Measurements from ENCODE around the gene LRRC43. TPM values are rescaled to one million over a fixed set of nuclear protein-coding genes. Genes with fewer than 3 reads are reported as not detected.

LRRC43 gene
- total RNA-seq, 1 donor from 2014 or later: 1.7 TPM

DNA sequence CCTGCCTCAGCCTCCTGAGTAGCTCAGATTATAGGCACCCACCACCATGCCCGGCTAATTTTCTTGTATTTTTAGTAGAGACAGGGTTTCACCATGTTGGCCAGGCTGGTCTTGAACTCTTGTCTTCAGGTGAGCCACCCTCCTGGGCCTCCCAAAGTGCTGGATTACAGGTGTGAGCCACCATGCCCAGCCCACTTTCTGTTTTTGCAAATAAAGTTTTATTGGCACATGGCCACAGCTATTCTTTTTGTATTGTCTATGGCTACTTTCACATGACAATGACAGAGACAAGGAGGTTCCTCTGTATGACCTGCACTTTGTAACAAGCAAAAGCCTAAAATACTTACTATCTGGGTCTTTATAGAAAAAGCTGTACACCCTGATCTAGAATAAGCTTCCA lies 62.6 kb downstream of the LRRC43 start:
- TF ChIP-seq, protein P1, sequence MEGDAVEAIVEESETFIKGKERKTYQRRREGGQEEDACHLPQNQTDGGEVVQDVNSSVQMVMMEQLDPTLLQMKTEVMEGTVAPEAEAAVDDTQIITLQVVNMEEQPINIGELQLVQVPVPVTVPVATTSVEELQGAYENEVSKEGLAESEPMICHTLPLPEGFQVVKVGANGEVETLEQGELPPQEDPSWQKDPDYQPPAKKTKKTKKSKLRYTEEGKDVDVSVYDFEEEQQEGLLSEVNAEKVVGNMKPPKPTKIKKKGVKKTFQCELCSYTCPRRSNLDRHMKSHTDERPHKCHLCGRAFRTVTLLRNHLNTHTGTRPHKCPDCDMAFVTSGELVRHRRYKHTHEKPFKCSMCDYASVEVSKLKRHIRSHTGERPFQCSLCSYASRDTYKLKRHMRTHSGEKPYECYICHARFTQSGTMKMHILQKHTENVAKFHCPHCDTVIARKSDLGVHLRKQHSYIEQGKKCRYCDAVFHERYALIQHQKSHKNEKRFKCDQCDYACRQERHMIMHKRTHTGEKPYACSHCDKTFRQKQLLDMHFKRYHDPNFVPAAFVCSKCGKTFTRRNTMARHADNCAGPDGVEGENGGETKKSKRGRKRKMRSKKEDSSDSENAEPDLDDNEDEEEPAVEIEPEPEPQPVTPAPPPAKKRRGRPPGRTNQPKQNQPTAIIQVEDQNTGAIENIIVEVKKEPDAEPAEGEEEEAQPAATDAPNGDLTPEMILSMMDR (conservative IDR thresholded peaks at IDR 0.05): no peak
- Mint-ChIP-seq H3K4me3 (no peak overlapping the region), H3K27me3 (ENCODE audit: low read depth) (no peaks in the 10 kb centered on the region), H3K4me1 (no peaks in the 10 kb centered on the region), H3K36me3 (ENCODE audit: low read depth) (peaks cover 4% of the 10 kb centered on the region), H3K9me3 (no peaks in the 10 kb centered on the region), H3K27ac (ENCODE audit: unreplicated experiment) (no peak overlapping the region)
- no peak for DNase-seq (ENCODE audit: low read depth, low spot score)

DNA sequence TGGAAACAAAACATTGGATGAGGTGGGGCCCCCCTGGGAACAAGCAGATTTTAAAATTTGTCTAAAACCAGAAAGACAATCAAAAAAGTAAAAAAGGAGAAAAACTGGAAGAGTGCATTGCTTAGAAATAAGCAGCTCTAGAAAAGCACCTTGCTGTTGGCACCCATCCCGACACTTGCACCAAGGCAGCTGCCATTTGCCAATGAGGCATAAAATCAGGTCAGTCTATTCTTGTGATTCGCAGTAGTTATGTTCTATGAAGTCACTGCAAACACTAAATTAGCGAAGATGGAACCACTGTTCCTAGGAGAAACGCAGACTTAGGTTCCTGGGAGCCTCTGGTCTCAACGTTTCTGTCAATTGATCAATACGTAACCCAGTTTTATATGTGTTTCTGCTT lies 67.1 kb downstream of the LRRC43 start:
- DNase-seq (ENCODE audit: low read depth, low spot score): no peak
- Mint-ChIP-seq H3K27ac (ENCODE audit: unreplicated experiment) (no peak overlapping the region), H3K36me3 (ENCODE audit: low read depth) (no peaks in the 10 kb centered on the region), H3K4me3 (no peak overlapping the region), H3K9me3 (no peaks in the 10 kb centered on the region), H3K4me1 (no peaks in the 10 kb centered on the region), H3K27me3 (ENCODE audit: low read depth) (no peaks in the 10 kb centered on the region)
- TF ChIP-seq, protein P1 (conservative IDR thresholded peaks at IDR 0.05): no peak

DNA sequence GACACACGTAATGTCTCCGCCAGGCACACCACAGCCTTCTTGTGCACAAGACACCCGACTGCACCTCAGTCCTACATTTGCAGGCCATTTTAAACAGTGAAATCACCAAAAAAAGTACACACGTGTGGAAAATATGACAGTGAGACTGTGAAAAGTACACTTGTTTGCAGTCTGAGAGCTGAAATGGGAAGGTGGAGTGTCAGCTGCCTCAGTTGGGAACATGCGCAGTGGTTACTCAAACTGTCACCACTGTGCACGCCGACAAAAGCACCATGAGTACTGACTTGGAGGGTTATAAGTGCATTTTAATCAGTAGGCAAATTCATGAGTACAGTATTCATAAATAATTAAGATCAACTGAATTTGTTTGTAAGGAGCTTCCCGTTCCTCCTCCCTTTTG lies 67.6 kb downstream of the LRRC43 start:
- H3K4me1 Mint-ChIP-seq: no peaks in the 10 kb centered on the region

More for the DNA sequence above, 67.6 kb downstream of the LRRC43 start:
- no peak for DNase-seq (ENCODE audit: low read depth, low spot score)
- Mint-ChIP-seq H3K27me3 (ENCODE audit: low read depth) (no peaks in the 10 kb centered on the region), H3K36me3 (ENCODE audit: low read depth) (no peaks in the 10 kb centered on the region), H3K4me3 (no peak overlapping the region), H3K9me3 (no peaks in the 10 kb centered on the region), H3K27ac (ENCODE audit: unreplicated experiment) (no peak overlapping the region)
- TF ChIP-seq, protein P1 (conservative IDR thresholded peaks at IDR 0.05): no peak

Other genes with a start within 250 kb of the LRRC43 start
- gene BCL7A, start 161.2 kb upstream of the LRRC43 start, total RNA-seq: 57.4 and 60.1 TPM in 2 replicates
- gene MLXIP, start 104.4 kb upstream of the LRRC43 start, total RNA-seq: 39.8 and 44.5 TPM in 2 replicates
- gene IL31, start 8.9 kb upstream of the LRRC43 start, total RNA-seq: not detected in 2 replicates
- 0.19 and 0.41 TPM in 2 replicates for gene B3GNT4, start 20.6 kb downstream of the LRRC43 start, total RNA-seq
- gene DIABLO, start 42.9 kb downstream of the LRRC43 start, total RNA-seq: 78.5 and 80.8 TPM in 2 replicates
- 40.7 and 41.0 TPM in 2 replicates for gene VPS33A, start 83.4 kb downstream of the LRRC43 start, total RNA-seq
- 55.8 and 56.9 TPM in 2 replicates for gene CLIP1, start 239.5 kb downstream of the LRRC43 start, total RNA-seq

Data from neural crest cell (in vitro differentiated cells).